Measurements from ENCODE around the gene MALAT1. TPM values are rescaled to one million over a fixed set of nuclear protein-coding genes. Genes with fewer than 3 reads are reported as not detected.

The MALAT1 gene
- total and polyA plus RNA-seq, 2 of the 8 experiments (the other 6 are each of a cell fraction or from before 2014, with no cell fraction given) = 115 to 984 TPM

- TF ChIP-seq YY1 (IDR thresholded peaks at IDR 0.05; ENCODE audit: low read depth, low read length) (no peak), SUZ12 (IDR thresholded peaks at IDR 0.05; ENCODE audit: low read length) (no peak), TCF12 (IDR thresholded peaks at IDR 0.05; ENCODE audit: low read depth, low read length) (no peak)
- H3K4me1 ChIP-seq (replicated peaks in 1 of 4; ENCODE audit: control insufficient read depth in 3 of 4, insufficient read depth in 4 of 4, low read length in 3 of 4) = peaks cover 31 to 54% (median 39%) of the 10 kb centered on the region in 4 experiments
- peak overlapping the region; percentile 63; the same call in 1 of the 2 replicates for H3K18ac ChIP-seq (ENCODE audit: extremely low read depth, low read length)
- peak overlapping the region; percentile 58; the same call in 1 of the 2 replicates for H2AK5ac ChIP-seq (ENCODE audit: low read depth, low read length)
- H3K4me2 ChIP-seq (ENCODE audit: insufficient read depth in 1 of 2, low read depth in 2 of 2, low read length in 2 of 2) = peak overlapping the region in 1 of 2 experiments; percentile 17; a peak in 2 of 4 replicates
- H4K5ac ChIP-seq (ENCODE audit: insufficient read length, low read depth, low read length) = no peak overlapping the region
- H3K56ac ChIP-seq (replicated peaks; ENCODE audit: insufficient read length, low read depth, low read length) = no peak overlapping the region
- no peak overlapping the region for H2AFZ ChIP-seq (ENCODE audit: low read length)
- peak overlapping the region; percentile 93; the same call in 1 of the 2 replicates for H2BK12ac ChIP-seq (ENCODE audit: low read depth, low read length)
- H3K9ac ChIP-seq (replicated peaks in 1 of 4; ENCODE audit: extremely low read depth in 1 of 4, low read depth in 3 of 4, low read length in 3 of 4) = no peak overlapping the region
- H3K4me3 ChIP-seq (ENCODE audit: extremely low read depth in 1 of 4, insufficient read depth in 2 of 4, low read depth in 3 of 4, low read length in 4 of 4) = no peak overlapping the region
- H4K91ac ChIP-seq (replicated peaks; ENCODE audit: insufficient read length, low read length) = peak overlapping the region; percentile 31
- no peaks in the 10 kb centered on the region for H3K27me3 ChIP-seq (replicated peaks in 1 of 4; ENCODE audit: control insufficient read depth in 3 of 4, extremely low read depth in 1 of 4, insufficient read depth in 3 of 4, low read length in 3 of 4)
- peak overlapping the region; percentile 68 for H2BK120ac ChIP-seq (replicated peaks; ENCODE audit: low read depth, low read length)
- peaks cover 9% of the 10 kb centered on the region for H3K23me2 ChIP-seq (ENCODE audit: low read depth, low read length)
- no peaks in the 10 kb centered on the region; the same call in 1 of the 2 replicates for H3K79me1 ChIP-seq (ENCODE audit: low read depth, low read length)
- no peaks in the 10 kb centered on the region for H4K20me1 ChIP-seq (replicated peaks in 1 of 2; ENCODE audit: control insufficient read depth in 1 of 2, insufficient read depth in 2 of 2, low read length in 2 of 2)
- WGBS, 2 experiments (ENCODE audit: extremely low coverage in 1 of 2, insufficient coverage in 1 of 2, insufficient read length in 1 of 2, insufficient replicate concordance in 2 of 2, low coverage in 1 of 2, low lambda C conversion rate in 2 of 2, missing lambda C conversion rate in 1 of 2) = 82% methylated on average over 12 of the region's 12 CpGs; no CpG with 5 or more reads in 1 of the 2 experiments
- no peak overlapping the region for H3K27ac ChIP-seq (ENCODE audit: low read depth, low read length)
- 0 out of 2 replicates have a peak overlapping the region, but pooled peaks have one; percentile 64 for H2BK20ac ChIP-seq (ENCODE audit: low read length)
- no peak for FAIRE-seq
- peak overlapping the region; percentile 81; the same call in 1 of the 2 replicates for H2BK15ac ChIP-seq (ENCODE audit: low read length)
- peak overlapping the region; percentile 57; the same call in 1 of the 2 replicates for H2BK5ac ChIP-seq (ENCODE audit: low read depth, low read length)
- H3K79me2 ChIP-seq (ENCODE audit: control insufficient read depth in 1 of 2, insufficient read depth in 2 of 2, low read length in 2 of 2) = peaks cover 0 to 16% of the 10 kb centered on the region in 2 experiments; a peak in 2 of 4 replicates
- no peak overlapping the region for H3K4ac ChIP-seq (replicated peaks; ENCODE audit: insufficient read length, low read depth, low read length)
- H3K36me3 ChIP-seq (ENCODE audit: control insufficient read depth in 2 of 4, insufficient read depth in 4 of 4, low read length in 3 of 4) = no peaks in the 10 kb centered on the region
- no peak overlapping the region for H3K14ac ChIP-seq (ENCODE audit: insufficient read length)
- DNase-seq (ENCODE audit: low read depth in 1 of 2, low spot score in 2 of 2) = no peak
- ChIA-PET CTCF (ENCODE audit: partially characterized antibody) (interaction anchor here (0.9 to 29.0 kb wide), 6 partner anchors 10 to 105 kb away, joined by 3 to 809 read pairs (median 41); no protein-coding TSS in a partner anchor), POLR2A (ENCODE audit: partially characterized antibody) (interaction anchor here (0.6 to 29.8 kb wide), 10 partner anchors 10 to 138 kb away, joined by 3 to 1569 read pairs (median 4); partner anchors contain the start of genes MALAT1 and NEAT1)
- no peak overlapping the region for H4K8ac ChIP-seq (ENCODE audit: extremely low read depth, insufficient read depth, low read length)
- H3K9me3 ChIP-seq (ENCODE audit: insufficient read depth in 2 of 2, low read depth in 1 of 2, low read length in 1 of 2) = no peaks in the 10 kb centered on the region
- H3K23ac ChIP-seq (ENCODE audit: insufficient read length) = no peak overlapping the region
Measured at GRCh38 chr11:65493367-65494176, 5.3 kb upstream of the MALAT1 start.
